Activated CD4-positive, alpha-beta T cell treated with anti-CD3 and anti-CD28 coated beads for 24 hours (primary cell): Measurements from ENCODE around the gene TUBGCP3.
"Not testable (repeated sequence)": the region's sequence is repeated elsewhere in the genome, so short reads cannot be mapped to it uniquely, and the experiment has no call there.

Source experiments
- DNase-seq, 2 donors: peaks; one replicate each; pipeline ENCODE4 v3.0.0-alpha.2; 2020; ENCODE audit warnings: low read depth in 2 of 2

TUBGCP3 gene

GRCh38 chr13:112526146-112526853, 61.7 kb downstream of the TUBGCP3 start:
- DNase-seq: no peak

DNA sequence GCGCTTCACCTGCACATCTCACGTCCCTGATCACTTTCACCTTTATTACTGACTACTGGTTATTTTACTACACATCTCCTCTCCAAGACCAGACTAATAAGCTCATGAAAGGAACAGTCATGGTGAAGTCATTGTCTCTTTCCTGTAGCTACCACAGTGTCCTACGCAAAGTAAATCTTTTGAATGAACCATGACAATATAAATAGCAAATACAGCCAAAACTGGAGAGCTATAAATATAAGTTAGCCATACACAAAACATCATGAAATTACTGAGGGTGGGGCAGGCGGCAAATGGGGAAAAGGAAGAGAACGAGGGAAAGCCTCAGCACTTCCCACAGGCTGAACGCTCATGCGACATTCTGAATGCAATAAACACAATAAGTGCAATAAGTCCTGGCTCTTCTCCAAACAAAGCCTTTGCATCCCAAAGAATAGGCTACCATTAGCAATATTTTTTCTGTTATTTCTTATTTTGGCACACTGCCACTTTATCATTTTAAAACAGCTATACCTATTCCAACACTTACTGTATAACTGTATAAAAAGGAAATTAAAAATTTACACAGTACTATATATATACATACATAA, 62.5 kb downstream of the TUBGCP3 start:
- no peak for DNase-seq

DNA sequence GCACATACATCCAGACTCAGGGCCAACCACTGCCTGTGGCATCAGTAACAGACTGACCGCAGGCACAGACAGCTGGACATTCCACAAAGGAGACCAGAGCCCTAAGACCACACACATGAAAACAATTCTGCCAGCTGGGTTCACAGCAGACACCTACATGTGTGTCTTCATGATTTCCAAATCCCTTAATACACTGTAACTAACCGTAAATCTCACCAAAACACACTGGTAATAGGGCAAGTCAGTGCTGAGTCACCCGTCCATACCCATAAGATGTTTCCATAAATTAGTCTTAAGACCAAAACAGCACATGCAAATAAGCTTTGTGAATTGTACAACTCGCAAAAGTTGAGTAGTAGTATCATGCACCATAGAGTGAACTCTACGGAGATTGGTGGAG, 65.4 kb downstream of the TUBGCP3 start:
- no peak for DNase-seq

- no peak for DNase-seq
These were observed 66.8 kb downstream of the TUBGCP3 start for GRCh38 chr13:112521073-112521685.

DNA sequence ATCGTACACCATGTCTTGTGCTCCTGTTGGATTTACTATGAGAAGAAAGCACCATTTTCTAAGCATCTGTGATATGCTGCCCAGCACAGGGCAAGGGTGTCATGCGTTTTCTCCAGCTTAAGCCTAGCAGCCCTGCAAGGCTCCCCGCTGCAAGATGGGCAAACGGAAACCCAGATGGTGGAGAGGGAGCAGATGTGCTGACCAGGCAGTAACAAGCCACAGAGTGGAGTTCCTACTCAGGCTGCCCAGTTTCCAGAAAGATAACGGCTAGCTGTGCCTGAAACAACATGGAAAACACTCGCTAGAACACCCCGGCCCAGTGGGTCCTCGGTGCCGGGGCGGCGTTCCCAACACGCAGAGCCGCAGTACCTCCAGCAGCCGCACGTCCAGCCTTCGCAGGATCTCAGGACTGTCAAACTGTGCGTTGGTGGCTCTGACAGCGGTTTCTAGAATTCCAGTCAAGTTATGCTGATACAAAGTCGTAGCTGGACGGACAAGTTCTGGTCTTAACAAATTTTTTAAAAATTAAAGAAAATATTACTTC, 68.4 kb downstream of the TUBGCP3 start:
- DNase-seq: no peak

DNA sequence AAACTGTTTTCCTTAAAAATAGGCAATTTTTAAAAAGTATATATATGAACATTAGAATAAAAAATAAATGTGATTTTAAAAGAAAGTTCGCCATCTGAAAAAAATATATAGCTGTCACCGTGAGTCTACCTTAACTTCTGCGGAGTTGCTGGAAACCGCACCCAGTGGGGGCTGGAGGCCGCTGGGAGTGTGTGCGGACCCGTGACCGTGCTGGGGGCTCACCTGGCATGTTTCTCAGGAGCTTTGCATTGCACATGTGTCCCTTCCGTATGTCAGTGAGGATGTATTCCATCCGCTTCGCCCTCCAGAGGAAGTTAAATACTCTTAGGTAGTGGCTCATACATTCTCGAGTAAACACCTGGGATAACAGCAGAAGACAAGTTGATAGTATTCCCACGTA, 71.7 kb downstream of the TUBGCP3 start:
- DNase-seq: no peak

DNA sequence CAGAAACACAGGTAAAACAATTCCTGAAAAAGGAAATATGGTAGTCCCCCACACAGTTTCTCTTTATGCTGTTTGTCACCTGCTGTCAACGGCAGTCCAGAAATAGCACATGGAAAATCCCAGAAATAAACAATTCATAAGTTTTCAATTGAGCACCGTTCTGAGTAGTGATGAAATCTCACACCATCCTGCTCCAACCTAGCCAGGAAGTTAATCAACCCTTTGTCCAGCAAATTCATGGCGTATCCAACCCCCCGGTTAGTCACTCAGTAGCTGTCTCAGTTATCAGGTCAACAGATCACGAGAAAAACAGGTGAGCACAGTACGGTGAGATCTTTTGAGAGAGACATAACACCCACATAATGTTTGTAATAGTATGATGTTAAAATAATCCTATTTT, 74.2 kb downstream of the TUBGCP3 start:
- DNase-seq: no peak

- no peak for DNase-seq
These were observed 76.8 kb downstream of the TUBGCP3 start for GRCh38 chr13:112510987-112511685.

DNA sequence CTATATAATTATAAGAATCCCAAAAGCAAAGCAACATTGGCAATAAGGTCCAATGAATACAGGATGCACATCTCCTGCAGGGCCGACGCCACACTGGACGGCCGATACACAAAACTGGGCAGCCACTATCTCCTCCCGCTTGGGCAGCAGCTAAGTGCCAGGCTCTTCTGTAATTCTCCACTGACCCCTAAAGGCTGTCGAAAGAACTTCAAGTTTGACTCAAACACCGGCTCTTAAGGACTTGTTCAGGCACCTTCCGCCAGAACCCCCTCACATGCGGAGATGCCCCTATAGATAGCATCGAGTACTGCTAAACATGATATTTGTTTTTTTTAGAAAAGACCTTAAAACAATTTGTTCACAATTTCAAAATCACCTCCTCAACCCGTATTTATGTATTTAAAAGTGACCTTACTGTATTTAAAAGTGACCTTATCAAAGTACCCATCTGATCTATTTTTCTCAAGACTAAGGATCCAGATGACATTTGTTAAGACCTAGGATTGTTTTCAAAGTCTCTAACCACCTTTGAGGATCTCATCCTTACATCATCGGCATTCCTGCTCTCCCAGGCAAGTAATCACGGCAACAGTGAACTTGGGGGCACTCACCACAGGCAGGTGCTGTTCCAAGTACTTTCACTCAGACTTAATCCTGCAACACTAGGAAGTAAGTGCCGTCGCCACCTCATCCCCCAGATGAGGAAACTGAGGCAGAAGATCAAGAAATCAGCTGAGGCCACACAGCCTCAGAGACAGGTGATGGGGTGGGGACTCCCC, 77.8 kb downstream of the TUBGCP3 start:
- no peak for DNase-seq

- no peak for DNase-seq
These were observed 78.8 kb downstream of the TUBGCP3 start for GRCh38 chr13:112509190-112509589.

GRCh38 chr13:112506046-112506445, 81.9 kb downstream of the TUBGCP3 start:
- DNase-seq: no peak

DNA sequence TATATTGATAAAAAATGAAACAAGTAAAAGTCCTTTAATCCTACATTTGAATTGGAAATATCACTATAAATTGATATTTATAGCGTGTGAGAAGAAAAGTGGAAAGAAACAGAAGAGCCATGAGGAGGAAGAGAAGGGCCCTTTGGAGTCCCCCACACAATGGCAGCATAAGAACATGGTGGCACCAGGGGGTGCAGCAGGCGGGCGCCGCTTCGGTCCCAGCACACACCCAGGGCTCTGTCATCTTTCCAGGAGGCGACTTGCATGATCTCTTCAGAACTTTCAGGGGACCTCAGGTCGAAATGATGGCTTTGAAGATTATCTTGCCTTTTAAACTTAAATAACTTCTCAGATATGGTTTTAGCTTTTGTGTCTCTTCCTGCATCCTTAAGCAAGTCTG, 91.8 kb downstream of the TUBGCP3 start:
- no peak for DNase-seq

- DNase-seq: no peak
These were observed 92.5 kb downstream of the TUBGCP3 start for GRCh38 chr13:112495465-112495864.

DNA sequence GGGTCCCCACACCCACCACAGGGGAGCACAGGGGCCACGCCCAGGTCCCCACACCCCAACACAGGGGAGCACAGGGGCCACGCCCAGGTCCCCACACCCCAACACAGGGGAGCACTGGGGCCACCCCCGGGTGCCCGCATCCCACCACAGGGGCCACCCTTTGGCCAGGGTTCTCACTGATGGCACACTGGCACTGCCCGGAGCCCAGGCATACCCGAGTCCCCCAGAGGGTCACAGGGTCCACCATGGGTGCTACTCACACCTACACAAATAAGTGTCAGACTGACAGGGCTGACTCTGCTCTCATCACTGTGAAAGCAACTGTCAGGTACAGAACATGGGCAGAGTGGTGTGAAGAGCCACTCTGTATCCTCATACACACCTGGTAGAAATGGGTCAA, 98.8 kb downstream of the TUBGCP3 start:
- DNase-seq: no peak

DNA sequence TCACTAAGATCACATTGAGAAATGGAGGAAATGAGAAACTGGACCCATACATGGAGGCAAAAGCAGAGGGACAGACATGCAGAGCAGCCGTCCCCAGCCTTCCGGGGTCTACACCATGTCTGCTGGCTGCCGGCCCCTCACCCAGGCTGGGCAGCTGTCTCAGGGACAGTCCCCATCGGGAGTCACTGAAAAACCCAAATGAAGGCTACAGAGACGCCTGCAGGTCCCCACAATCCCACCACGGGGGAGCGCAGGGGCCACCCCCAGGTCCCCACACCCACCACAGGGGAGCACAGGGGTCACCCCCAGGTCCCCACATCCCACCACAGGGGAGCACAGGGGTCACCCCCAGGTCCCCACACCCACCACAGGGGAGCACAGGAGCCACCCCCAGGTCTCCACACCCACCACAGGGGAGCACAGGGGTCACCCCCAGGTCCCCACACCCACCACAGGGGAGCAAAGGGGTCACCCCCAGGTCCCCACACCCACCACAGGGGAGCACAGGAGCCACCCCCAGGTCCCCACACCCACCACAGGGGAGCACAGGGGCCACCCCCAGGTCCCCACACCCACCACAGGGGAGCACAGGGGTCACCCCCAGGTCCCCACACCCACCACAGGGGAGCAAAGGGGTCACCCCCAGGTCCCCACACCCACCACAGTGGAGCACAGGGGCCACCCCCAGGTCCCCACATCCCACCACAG, 99.5 kb downstream of the TUBGCP3 start:
- not testable (repeated sequence) for DNase-seq

DNA sequence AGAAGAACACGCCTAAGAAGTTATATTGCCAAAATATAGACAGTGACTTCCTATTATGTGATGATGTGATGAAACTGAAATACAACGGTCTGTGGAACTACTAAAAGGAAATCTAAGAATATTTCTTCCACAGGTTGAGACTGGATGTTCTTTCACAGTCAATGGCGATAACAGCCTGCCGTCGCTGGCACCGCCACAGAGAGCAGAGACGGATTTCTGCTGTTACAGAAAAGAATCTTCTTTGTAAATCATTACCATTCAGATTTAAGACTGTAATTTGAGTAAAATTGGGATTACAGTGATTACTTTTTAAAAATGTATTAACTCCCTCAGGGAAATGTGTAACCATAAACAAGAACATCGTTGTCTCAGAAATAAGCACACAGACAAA, 100.8 kb downstream of the TUBGCP3 start:
- DNase-seq: no peak

GRCh38 chr13:112486386-112487126, 101.4 kb downstream of the TUBGCP3 start:
- DNase-seq: no peak

- DNase-seq: not testable (repeated sequence)
These were observed 102.1 kb downstream of the TUBGCP3 start for GRCh38 chr13:112485814-112486213.

GRCh38 chr13:112483299-112483698, 104.7 kb downstream of the TUBGCP3 start:
- DNase-seq: no peak

- no peak for DNase-seq
These were observed 106.5 kb downstream of the TUBGCP3 start for GRCh38 chr13:112481458-112481857.
